DLD1 (cell line): ENCODE data around the gene MAML3.

ENCODE experiments used
- in situ Hi-C: cut with HindIII; loops from 2 replicates; pipeline ENCODE4 v1.10.0; 2017; ENCODE audit warnings: low sequenced_read_pairs

The MAML3 gene

GRCh38 chr4:140156529-140157171 is 2.7 kb upstream of the MAML3 start:
- in situ Hi-C loops, result no loop called here

DNA sequence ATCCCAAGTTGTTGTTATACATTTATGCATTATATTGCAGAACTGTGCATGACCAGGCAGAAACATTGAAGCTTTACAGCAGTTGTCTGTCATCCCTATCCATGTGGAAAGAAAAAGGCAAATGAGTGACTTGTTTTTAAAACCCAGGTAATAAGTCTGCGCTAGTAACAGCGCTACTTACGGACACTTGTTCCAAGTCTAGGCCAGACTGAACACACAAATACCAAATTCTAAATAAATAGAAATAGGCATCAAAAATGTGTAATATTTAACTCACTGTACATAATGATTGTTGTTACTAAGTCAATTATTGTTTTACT is 548 bp upstream of the MAML3 start:
- in situ Hi-C loops, result no loop called here

DNA sequence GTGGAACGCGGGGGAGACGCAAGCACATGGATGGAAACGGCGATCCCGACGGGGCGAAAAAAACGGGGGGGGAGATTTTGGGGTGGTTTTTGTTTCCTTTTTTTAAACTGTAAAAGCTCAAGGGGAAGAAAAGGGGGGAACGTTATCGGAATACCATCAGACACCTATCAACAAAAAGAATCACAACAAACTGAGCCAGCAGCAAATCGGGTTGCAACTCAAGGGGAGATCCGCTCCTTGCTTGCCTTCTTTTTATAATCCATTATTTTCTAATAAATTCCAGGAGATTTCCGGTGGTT is 616 bp downstream of the MAML3 start:
- in situ Hi-C loops, result no loop called here

GRCh38 chr4:140152751-140153418 is 1.1 kb downstream of the MAML3 start:
- in situ Hi-C loops, result no loop called here

DNA sequence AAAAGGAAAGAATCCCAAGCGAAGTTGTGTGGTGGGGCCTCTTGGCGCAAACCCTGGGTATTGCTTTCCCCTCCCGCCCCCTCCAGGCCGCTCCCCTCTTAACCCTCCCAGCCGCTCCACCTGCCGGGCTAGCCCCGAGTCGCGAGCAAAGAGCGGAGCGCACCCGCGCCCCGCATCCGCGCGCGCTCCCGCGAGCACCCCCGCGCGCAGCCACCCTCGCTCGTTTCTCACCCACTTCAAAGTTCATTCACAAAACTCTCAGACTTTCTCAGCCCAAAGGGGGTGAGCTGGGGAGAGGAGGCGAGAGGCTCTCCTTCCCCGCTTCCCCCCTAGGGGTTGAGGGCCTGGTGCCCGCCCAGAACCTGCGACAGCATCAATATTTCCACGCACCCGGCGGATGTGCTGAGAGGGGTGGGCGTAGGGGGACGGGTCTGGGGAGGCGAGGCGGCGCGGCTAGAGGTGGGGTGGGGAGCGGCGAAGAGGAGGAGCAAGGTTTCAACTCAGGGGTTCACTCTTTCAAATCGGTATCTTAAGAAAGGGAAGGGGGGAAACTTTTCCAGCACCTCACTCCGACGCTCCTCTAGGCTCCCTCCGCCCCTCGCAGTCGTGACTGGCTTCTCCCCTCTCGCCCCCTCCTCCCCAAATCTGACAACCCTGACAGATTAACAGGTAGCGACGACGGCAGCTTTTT is 1.8 kb downstream of the MAML3 start:
- in situ Hi-C loops, result no loop called here

- in situ Hi-C loops, result no loop called here
These were observed 2.3 kb downstream of the MAML3 start for GRCh38 chr4:140151699-140152012.

GRCh38 chr4:140150886-140151698 is 2.9 kb downstream of the MAML3 start:
- in situ Hi-C loops, result no loop called here

- in situ Hi-C loops, result no loop called here
These were observed 3.4 kb downstream of the MAML3 start for GRCh38 chr4:140150636-140150885.

- in situ Hi-C loops, result no loop called here
These were observed 3.9 kb downstream of the MAML3 start for GRCh38 chr4:140149846-140150635.

DNA sequence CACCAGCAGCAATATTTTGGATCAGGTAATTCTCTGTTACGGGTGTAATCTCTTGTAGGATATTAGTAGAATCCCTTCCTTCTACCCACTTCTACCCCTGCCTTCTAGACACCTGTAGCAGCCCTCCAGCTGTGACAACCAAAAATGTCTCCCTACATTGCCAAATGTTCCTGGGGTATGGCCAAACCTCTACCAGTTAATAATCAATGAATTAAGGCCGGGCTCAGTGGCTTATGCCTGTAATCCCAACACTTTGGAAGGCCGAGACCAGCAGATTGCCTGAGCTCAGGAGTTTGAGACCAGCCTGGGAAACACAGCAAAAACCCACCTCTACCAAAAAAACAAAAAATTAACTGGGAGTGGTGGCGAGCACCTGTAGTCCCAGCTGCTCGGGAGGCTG is 9.9 kb downstream of the MAML3 start:
- in situ Hi-C loops, result no loop called here

DNA sequence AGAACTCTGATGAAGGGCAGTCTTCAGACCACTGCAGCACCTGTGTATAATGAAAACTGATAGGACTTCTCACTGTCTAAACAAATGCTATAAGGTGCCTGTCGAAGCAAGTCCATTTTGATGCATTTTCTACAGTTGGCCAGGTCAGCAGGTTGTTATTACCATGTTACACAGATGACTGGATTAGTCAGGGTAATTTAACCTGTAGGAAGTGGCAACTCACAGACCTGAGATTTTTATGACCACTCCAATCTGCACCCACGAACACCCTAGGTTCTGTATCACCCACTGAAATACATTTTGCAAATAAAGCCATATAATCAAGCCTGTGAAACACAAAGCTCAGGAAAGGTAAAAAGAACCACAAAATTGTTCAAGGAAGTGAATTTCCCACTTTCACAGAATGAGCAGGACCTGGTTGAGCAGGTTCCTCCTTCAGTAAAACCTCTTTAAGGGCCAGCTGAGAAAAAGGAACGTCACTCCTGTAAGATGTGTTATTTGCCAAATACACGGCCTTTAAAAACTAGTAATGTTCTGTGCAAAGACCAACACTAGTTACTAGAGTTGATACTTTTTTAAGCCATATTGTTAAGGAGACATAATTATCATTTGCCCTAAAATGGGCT is 12.7 kb downstream of the MAML3 start:
- in situ Hi-C loops, result no loop called here

GRCh38 chr4:140140566-140140965 is 13.4 kb downstream of the MAML3 start:
- in situ Hi-C loops, result no loop called here

- in situ Hi-C loops, result no loop called here
These were observed 15.6 kb downstream of the MAML3 start for GRCh38 chr4:140138428-140138827.

- in situ Hi-C loops, result no loop called here
These were observed 16.3 kb downstream of the MAML3 start for GRCh38 chr4:140137671-140138070.

GRCh38 chr4:140136509-140136908 is 17.5 kb downstream of the MAML3 start:
- in situ Hi-C loops, result no loop called here

- in situ Hi-C loops, result no loop called here
These were observed 18.4 kb downstream of the MAML3 start for GRCh38 chr4:140135529-140136088.

DNA sequence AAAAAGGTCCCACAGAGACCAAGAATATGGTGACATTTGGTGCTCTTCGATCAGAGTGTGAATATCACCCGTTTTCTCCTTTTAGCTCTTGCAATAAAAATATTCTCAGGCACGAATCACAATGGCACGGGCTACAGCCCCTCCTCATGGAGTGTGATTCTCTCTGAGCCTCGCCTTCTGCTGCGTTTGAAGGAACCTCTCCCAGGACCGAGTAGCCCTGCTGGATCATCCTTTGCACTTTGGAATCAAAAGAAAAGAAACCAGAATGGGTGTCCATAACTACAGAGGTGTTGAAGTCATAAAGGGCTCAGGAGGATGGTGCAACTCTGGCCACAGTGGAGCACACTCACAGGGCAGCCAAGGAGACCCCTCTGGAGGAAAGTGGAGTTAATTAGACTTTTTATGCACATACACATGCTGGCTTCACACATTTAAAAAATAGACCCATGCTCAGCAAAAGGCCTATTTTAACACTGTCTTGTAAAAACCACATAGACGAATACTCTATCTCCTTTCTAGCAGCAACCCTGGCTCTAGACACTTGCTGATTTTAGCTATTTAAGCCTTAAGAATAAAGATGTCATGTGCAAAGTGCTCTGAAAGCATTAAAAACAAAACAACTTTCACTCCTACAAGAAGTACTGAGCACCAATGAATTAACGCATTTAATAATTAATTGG is 19.1 kb downstream of the MAML3 start:
- in situ Hi-C loops, result no loop called here

DNA sequence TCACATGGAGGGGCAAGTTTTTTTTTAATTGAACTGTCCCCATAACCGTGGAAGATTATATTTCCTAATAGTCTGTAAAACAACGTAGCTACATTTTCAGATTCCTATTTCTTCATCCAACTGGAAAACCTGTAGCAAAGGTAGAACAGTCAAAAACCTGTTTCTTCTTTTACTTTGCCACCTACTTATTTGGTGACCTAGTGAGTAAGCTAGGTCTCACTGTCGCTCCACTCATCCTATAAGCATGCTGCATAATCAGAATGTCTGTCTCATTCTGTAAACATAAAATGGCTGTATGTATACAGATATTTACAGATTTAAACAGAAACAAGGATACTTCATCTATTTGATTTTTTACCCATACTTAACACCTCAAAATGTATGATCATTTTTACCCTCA is 20.4 kb downstream of the MAML3 start:
- in situ Hi-C loops, result no loop called here

- in situ Hi-C loops, result no loop called here
These were observed 22.2 kb downstream of the MAML3 start for GRCh38 chr4:140131675-140132229.

GRCh38 chr4:140130677-140131076 is 23.3 kb downstream of the MAML3 start:
- in situ Hi-C loops, result no loop called here
